GM19452 (cell line): Measurements from ENCODE around the gene ANKDD1B.

Source experiments
- ATAC-seq: cut with Tn5 transposase; IDR thresholded peaks from one replicate; pipeline ENCODE4 v1.9.1; 2021; ENCODE audit not compliant: unreplicated experiment

The ANKDD1B gene

DNA sequence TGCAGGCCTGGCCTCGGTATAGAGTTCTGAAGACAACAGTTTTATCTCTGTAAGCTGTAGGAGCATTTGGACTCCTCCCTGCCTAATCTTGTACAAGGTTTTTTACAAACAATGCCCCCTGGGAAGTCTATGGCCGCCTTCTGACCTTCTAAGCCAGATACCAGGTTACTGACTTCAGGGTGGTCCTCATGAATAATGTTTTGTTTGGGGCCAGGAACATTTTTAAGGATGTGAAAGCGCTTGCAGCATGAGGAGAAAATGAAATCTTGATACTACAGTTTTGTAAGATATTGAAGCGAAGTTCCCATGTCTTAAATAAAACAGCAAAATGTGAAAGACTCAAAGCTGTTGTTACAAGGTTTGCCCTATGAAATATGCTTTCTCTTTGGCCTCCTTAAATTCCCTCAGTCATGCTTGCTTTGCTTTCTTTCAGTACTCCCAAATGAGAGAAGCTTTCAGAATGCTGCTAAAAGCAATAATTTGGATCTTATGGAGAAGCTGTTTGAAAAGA, 5.2 kb downstream of the ANKDD1B start:
- no peak for ATAC-seq

- ATAC-seq = no peak
Observed at GRCh38 chr5:75616971-75617621, 5.8 kb downstream of the ANKDD1B start.

GRCh38 chr5:75617736-75618352, 6.6 kb downstream of the ANKDD1B start:
- ATAC-seq = no peak

GRCh38 chr5:75620184-75620959, 9.1 kb downstream of the ANKDD1B start:
- no peak for ATAC-seq

DNA sequence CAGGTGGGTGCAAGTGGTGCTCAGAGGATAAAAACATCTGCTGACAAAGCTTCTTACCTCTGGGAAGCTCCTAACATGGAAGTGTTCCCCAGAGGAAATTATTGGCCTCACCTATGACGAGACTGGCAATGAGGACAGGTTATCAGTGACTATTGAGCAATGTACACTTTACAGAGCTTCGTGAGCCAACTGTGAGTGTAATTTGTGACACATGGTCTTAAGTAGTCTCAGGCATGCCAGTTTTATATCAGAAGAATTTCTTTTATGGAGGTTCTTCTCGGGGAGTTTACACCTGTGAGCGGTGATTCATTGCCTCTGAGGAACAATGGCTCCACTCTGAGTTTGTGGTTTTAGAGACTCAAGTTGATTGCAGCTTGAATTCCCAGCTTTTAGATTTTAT, 11.3 kb downstream of the ANKDD1B start:
- ATAC-seq = no peak

DNA sequence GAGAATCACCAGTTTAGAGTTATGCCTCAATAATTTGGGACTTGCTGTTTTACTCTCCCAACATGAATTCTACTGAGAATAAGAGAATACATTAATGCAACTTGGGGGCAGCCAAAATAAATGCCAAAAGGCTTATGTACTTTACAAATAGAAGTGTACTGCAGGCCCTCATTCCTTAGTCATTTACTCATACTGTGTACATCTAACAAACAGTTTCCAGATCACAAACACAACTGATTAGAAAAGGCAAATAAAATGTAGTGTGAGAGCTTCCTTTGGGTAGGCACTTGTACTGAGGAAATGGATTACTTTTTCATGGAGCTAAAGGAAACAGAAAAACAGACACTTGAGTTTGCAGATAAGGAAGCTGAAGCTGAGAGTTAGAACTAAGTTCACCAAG, 12.6 kb downstream of the ANKDD1B start:
- no peak for ATAC-seq

- ATAC-seq = no peak
Observed at GRCh38 chr5:75626959-75627358, 15.7 kb downstream of the ANKDD1B start.

DNA sequence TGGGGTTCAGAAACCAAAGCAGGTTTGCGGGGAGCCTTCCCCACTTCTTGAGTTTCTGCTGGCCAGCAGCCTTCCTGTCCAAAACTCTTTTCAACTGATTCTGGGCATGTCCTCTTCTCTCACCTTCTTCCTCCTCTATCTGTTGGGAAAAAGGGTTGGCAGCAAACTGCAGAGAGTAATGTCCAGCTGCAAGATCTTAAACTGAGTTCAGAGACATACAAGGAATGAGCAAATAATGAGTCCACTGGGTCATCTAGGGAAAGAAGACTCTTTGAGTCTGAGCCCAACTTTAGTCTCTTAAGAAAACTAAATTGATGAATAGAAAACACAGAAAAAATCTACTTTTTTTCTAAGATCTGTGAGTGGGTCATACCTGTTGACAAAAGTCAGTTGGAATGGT, 16.5 kb downstream of the ANKDD1B start:
- no peak for ATAC-seq

DNA sequence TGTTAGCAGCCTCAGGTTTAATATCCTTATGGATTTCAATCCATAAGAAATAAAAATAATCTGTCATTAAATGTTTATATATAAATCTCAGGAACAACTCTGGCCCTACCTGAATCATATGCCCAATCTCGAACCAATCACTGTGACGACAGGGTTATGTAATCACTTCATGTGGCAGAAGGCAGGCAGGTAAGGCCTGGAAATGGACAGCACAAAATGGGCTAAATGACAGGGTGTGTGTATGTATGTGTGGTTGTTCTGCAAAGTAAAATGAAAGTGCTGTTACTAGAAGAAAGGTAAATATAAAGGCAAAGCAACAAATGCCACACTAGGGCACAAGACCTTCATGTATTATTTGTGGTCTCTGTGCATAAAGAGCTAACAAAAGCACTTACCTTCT, 19.6 kb downstream of the ANKDD1B start:
- ATAC-seq = no peak

DNA sequence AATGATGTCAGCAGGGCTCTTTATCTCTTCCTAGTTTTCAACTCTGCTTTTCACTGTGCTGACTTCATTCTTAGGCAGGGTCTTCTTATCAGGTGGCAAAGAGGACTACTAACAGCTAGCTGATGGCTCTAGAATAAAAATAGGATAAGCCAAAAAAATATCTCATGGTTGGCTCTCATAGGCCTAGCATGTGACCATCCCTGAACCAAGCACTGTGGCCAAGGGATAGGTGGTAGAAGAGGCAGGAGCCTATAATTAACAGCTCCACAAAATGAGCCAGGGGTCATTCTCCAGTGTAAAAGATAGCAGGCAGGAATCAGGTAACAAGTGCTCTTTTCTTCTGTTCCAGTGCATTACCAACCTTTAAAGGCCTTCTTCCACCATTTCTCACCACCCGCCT, 21.1 kb downstream of the ANKDD1B start:
- ATAC-seq = no peak

DNA sequence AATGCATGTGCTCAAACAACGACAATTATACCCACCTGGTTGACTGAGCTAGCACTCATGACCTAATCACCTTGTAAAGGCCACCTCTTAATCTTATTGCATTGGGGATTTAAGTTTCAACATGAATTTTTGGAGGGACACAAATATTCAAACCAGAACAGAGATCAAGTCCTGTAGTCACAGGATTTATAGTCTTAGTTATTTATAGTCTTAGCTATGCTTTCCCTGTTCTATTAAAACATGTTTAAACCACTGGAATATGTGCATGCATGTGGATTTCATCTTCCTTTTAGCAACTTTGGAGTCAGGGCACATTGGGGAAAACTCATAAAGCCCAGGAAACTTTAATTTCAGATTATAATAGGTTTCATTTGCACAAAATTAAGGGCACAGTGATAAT, 26.7 kb downstream of the ANKDD1B start:
- no peak for ATAC-seq

GRCh38 chr5:75639535-75640311, 28.5 kb downstream of the ANKDD1B start:
- ATAC-seq = no peak

DNA sequence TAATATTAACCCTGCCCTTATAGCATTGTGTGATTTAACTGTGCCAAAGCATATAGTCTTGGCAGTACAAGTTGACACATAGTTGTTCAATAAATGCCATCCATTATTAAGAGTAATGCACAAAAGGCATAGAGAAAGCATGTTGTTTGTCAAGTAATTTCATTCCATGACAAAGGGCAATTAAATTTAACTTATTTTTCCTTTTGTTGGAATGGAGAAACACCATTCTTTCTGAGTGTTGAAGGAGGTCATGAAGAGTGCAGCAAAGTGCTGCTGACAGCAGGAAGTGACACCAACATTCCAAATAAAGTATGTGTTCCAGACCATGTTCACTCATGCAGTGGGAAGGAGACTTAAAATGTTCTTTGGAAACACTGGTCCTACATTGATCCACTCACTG, 29.1 kb downstream of the ANKDD1B start:
- no peak for ATAC-seq

DNA sequence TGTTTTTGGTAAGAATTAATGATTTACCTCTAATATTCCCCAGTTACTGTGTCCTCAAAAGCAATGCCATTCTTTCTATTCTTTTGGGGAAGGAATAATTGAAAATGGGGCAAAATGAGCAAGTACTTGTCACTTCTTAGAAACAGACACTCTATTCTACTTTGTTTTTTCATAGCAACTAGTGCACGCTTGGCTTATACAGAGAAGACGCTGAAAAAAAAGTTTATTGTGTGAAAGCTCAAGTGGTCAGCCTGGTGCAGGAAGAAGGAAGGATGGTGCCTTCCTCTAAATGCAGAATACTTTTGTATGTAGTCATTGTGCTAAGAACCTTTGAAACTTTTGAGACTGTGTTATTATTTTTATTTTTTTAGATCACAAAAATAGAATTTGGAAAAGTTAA, 29.6 kb downstream of the ANKDD1B start:
- ATAC-seq = no peak

- no peak for ATAC-seq
Observed at GRCh38 chr5:75648712-75649111, 37.5 kb downstream of the ANKDD1B start.

DNA sequence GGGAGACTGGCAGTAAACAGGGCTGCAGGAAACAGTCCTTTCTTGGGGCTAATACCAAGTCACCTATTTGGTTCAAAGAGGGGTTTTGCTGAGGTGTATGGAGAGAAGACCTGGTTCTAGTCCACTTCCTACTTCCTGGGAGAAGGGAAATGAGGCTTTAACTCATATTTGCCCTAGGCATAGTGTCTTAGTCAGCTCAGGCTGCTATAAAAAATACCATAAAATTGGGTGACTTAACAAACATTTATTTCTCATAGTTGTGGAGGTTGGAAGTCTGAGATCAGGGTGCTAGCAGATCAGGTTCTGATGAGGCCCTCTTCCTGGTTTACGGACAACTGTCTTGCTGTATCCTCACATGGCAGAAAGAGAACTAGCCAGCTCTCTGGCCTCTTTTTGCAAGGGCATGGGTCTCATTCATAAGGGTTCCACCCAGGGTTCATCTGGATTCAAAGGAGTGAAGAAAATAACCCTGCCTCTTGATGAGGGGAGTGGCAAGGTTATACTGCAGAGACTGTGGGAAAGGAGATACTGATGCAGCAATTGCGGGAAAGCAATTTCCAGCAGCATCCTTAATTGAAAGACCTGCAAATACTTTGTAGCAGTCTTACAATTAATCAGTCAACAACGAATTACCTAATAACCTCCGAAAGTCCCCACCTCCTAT, 40.5 kb downstream of the ANKDD1B start:
- ATAC-seq = no peak

DNA sequence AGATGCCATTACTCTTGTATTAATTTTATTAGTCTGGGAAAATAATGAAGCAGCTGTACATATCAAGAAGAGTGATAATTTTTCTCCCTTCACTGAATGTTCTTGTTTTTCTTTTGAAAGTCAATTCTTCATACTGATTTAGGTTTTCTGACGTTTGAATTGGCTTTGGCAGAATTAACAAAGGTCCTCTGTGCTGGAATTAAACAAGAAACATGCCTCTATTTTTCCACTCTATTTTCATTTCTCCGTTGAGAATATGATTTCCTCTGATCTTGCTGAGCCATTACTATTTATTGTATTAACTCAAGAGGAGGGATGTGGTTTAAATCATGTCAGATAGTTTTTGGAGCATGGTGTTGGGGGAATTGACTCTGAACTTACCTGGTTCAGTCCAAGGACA, 42.3 kb downstream of the ANKDD1B start:
- no peak for ATAC-seq

- no peak for ATAC-seq
Observed at GRCh38 chr5:75654693-75655295, 43.5 kb downstream of the ANKDD1B start.

DNA sequence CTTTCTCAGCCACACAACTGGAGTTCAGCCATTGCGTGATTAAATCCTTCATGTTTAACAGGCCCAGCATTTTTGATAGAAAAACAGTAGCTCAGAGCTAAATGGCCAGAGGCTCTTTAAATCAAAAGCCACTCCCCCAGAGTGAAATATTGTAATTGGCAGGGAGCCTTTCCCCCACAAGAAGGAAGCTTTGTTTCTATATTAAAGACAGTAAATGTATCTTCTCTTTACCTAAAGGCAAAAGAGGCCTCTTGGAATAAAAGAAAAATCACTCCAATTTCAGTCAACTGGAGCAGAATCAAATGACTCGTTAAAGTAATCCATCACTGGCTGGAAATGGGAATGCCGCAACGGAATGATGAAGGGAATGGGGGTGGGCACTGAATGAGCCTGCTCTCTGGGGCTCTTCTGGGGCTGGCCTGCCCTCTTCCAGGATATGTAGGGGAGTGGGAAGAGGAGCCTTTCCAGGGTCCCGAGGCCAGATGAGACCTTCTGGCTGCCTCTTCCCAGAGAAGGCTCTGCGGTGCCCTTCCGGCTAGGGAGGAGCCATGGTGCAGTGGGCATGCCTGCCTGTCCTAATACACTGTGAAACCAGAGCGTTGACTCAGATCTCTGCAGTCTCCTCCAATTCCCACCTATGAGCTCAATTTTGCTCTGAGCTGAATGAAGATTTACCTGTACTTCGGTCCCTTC, 45.2 kb downstream of the ANKDD1B start:
- ATAC-seq = no peak
